IMR-90 (cell line): Measurements from ENCODE around the gene RER1. TPM values are rescaled to one million over a fixed set of nuclear protein-coding genes. Genes with fewer than 3 reads are reported as not detected.

Experiments
- ATAC-seq: fragments of 200-7000 bp; cut with Tn5 transposase; 2 replicates; pipeline ENCODE4 v1.9.1; 2020; ENCODE audit warnings: low read depth, mild to moderate bottlenecking, moderate library complexity
- BruUV-seq: library from RNA; stranded (reverse); fragments of 400-500 nt; replicated peaks from 2 replicates; lab custom pipeline; 2021; lab: Mats Ljungman, UMichigan
- CTCF ChIA-PET: fragments of 300-600 bp; formaldehyde crosslinking; extraction: SDS; loops from one replicate; lab custom pipeline; 2021; ENCODE audit warnings: antibody characterized with exemption; lab: Yijun Ruan, JAX
- POLR2A ChIA-PET: fragments of 300-600 bp; sonication (Branson Sonifier 250); formaldehyde crosslinking; loops from one replicate; lab custom pipeline; 2022; ENCODE audit warnings: antibody characterized with exemption; ENCODE audit not compliant: unreplicated experiment; lab: Charles Lee
- DNase-seq: peaks from one replicate; pipeline ENCODE4 v3.0.0; 2013
- H2AFZ ChIP-seq: replicated peaks from 2 replicates; pipeline ENCODE3; 2013; ENCODE audit warnings: low read length, mild to moderate bottlenecking; ENCODE audit not compliant: poor library complexity
- H2AK5ac ChIP-seq: 2 replicates; pipeline ENCODE4 v1.6.1; 2013; ENCODE audit warnings: low read depth, low read length, inconsistent platforms
- H2AK9ac ChIP-seq: replicated peaks from 2 replicates; pipeline ENCODE3; 2013; ENCODE audit warnings: mild to moderate bottlenecking, low read depth, low read length, moderate library complexity; ENCODE audit not compliant: poor library complexity
- H2BK120ac ChIP-seq: 2 replicates; pipeline ENCODE4 v1.6.1; 2013; ENCODE audit warnings: low read depth, low read length, inconsistent platforms
- H2BK15ac ChIP-seq: 3 replicates; pipeline ENCODE4 v1.6.1; 2013; ENCODE audit warnings: low read depth, low read length, inconsistent platforms
- H2BK20ac ChIP-seq: 2 replicates; pipeline ENCODE4 v1.6.1; 2013; ENCODE audit warnings: low read depth, mild to moderate bottlenecking, inconsistent platforms, low read length, moderate library complexity
- H2BK5ac ChIP-seq: 2 replicates; pipeline ENCODE4 v1.6.1; 2013; ENCODE audit warnings: mild to moderate bottlenecking, low read depth, low read length, inconsistent platforms; ENCODE audit not compliant: poor library complexity, severe bottlenecking
- H3K14ac ChIP-seq: replicated peaks from 2 replicates; pipeline ENCODE4 v1.6.1; 2013; ENCODE audit warnings: low read depth, low read length, inconsistent platforms
- H3K18ac ChIP-seq: 2 replicates; pipeline ENCODE4 v1.6.1; 2013; ENCODE audit warnings: low read depth, low read length, control low read depth
- H3K23ac ChIP-seq: 2 replicates; pipeline ENCODE4 v1.6.1; 2013; ENCODE audit warnings: low read depth, low read length, inconsistent platforms
- H3K27ac ChIP-seq: 2 replicates; pipeline ENCODE4 v1.5.1; 2013; ENCODE audit warnings: mild to moderate bottlenecking, control low read depth, low read length; ENCODE audit not compliant: insufficient read depth
- H3K27me3 ChIP-seq: 2 replicates; pipeline ENCODE4 v1.6.1; 2013; ENCODE audit warnings: low read length; ENCODE audit not compliant: control insufficient read depth, insufficient read depth
- H3K36me3 ChIP-seq: 2 replicates; pipeline ENCODE4 v1.6.1; 2013; ENCODE audit warnings: low read length, mixed read lengths; ENCODE audit not compliant: control insufficient read depth, insufficient read depth
- H3K4ac ChIP-seq: 2 replicates; pipeline ENCODE4 v1.6.1; 2013; ENCODE audit warnings: low read depth, low read length, inconsistent platforms
- H3K4me1 ChIP-seq: 2 replicates; pipeline ENCODE4 v1.6.1; 2013; ENCODE audit warnings: low read length, mixed read lengths; ENCODE audit not compliant: control insufficient read depth, insufficient read depth
- H3K4me2 ChIP-seq: 2 replicates; pipeline ENCODE4 v1.6.1; 2013; ENCODE audit warnings: low read depth, mild to moderate bottlenecking, control low read depth, low read length, moderate library complexity
- H3K4me3 ChIP-seq: 2 replicates; pipeline ENCODE4 v1.5.1; 2013; ENCODE audit warnings: low read depth, mild to moderate bottlenecking, control low read depth, low read length, moderate library complexity; ENCODE audit not compliant: insufficient read depth
- H3K56ac ChIP-seq: 2 replicates; pipeline ENCODE4 v1.6.1; 2013; ENCODE audit warnings: low read length, inconsistent platforms; ENCODE audit not compliant: insufficient read depth; ENCODE audit errors: extremely low read depth
- H3K79me1 ChIP-seq, 2 experiments: 2 replicates each; pipeline ENCODE4 v1.6.1; 2013; ENCODE audit warnings: low read length in 2 of 2, inconsistent platforms in 1 of 2, low read depth in 1 of 2
- H3K9ac ChIP-seq: 2 replicates; pipeline ENCODE4 v1.6.1; 2013; ENCODE audit warnings: low read depth, low read length, control low read depth
- H3K9me1 ChIP-seq: 2 replicates; pipeline ENCODE4 v1.6.1; 2013; ENCODE audit warnings: low read length, inconsistent platforms; ENCODE audit not compliant: insufficient read depth
- H3K9me3 ChIP-seq: 2 replicates; pipeline ENCODE4 v1.6.1; 2013; ENCODE audit warnings: low read length; ENCODE audit not compliant: control insufficient read depth, insufficient read depth
- H4K20me1 ChIP-seq: 2 replicates; pipeline ENCODE4 v1.6.1; 2013; ENCODE audit warnings: low read length, inconsistent platforms; ENCODE audit not compliant: insufficient read depth
- H4K5ac ChIP-seq: 2 replicates; pipeline ENCODE4 v1.6.1; 2013; ENCODE audit warnings: mild to moderate bottlenecking, low read depth, low read length, control low read depth
- H4K8ac ChIP-seq, 2 experiments: 2 replicates each; pipeline ENCODE4 v1.6.1; 2013; ENCODE audit warnings: low read depth in 2 of 2, low read length in 2 of 2, control low read depth in 1 of 2, inconsistent platforms in 1 of 2
- H4K91ac ChIP-seq: 2 replicates; pipeline ENCODE4 v1.6.1; 2013; ENCODE audit warnings: low read depth, low read length, inconsistent platforms; ENCODE audit not compliant: insufficient read depth
- BHLHE40 ChIP-seq: fragments of 150-350 bp; IDR thresholded peaks from 2 replicates; pipeline ENCODE4 v1.6.1; 2016; ENCODE audit warnings: mild to moderate bottlenecking, low read depth, low read length
- CHD1 ChIP-seq: IDR thresholded peaks from 2 replicates; pipeline ENCODE4 v1.6.1; 2012; ENCODE audit warnings: low read depth, low read length, improper control_type of control experiment
- FOS ChIP-seq: fragments of 150-350 bp; IDR thresholded peaks from 2 replicates; pipeline ENCODE4 v1.6.1; 2016; ENCODE audit warnings: low read depth, low read length
- MAFK ChIP-seq: IDR thresholded peaks from 2 replicates; pipeline ENCODE4 v1.6.1; 2012; ENCODE audit warnings: low read depth, low read length, improper control_type of control experiment
- MAZ ChIP-seq: IDR thresholded peaks from 2 replicates; pipeline ENCODE4 v1.6.1; 2012; ENCODE audit warnings: low read depth, mild to moderate bottlenecking, low read length, improper control_type of control experiment, moderate library complexity, borderline replicate concordance
- MXI1 ChIP-seq: IDR thresholded peaks from 2 replicates; pipeline ENCODE4 v1.6.1; 2012; ENCODE audit warnings: low read depth, mild to moderate bottlenecking, low read length, moderate library complexity, borderline replicate concordance
- NFE2L2 ChIP-seq: fragments of 150-350 bp; IDR thresholded peaks from 2 replicates; pipeline ENCODE4 v1.6.1; 2016; ENCODE audit warnings: low read depth, mild to moderate bottlenecking, low read length
- POLR2A ChIP-seq: IDR thresholded peaks from 2 replicates; pipeline ENCODE4 v1.6.1; 2012; ENCODE audit warnings: mild to moderate bottlenecking, low read depth, low read length
- SMC3 ChIP-seq: fragments of 150-350 bp; IDR thresholded peaks from 2 replicates; pipeline ENCODE4 v1.6.1; 2016; ENCODE audit warnings: low read depth, mild to moderate bottlenecking, antibody characterized with exemption, low read length, moderate library complexity
- WGBS, 2 experiments: methylation state at CpG; one replicate each; pipeline versions ENCODE4 v1.1.5 to v1.1.7; 2013; ENCODE audit warnings: missing lambda C conversion rate in 2 of 2; ENCODE audit not compliant: insufficient read length in 1 of 2; ENCODE audit errors: extremely low coverage in 2 of 2; 5-methylcytosine and 5-hydroxymethylcytosine counted together
- dilution Hi-C: fragments of 300-500 bp; cut with HindIII; formaldehyde crosslinking; loops from one replicate; pipeline ENCODE4 v1.14.3; 2018; ENCODE audit warnings: low sequenced_read_pairs; ENCODE audit not compliant: unreplicated experiment
- in situ Hi-C: fragments of 300-500 bp; cut with MboI; formaldehyde crosslinking; loops from 3 replicates; pipeline ENCODE4 v1.14.3; 2019; ENCODE audit warnings: low sequenced_read_pairs, inconsistent platforms, mixed read lengths
- intact Hi-C: fragments of 100-400 bp; cut with micrococcal nuclease; formaldehyde crosslinking; loops from 2 replicates; pipeline ENCODE4 v1.10.0; 2022
- polyA plus RNA-seq, 3 experiments: library from polyadenylated mRNA; depleted of rRNA; stranded (reverse); fragments of >200 nt; gene quantifications; 2 replicates each; pipeline ENCODE4 v1.2.3, GENCODE V29; 2012; ENCODE audit warnings: low replicate concordance in 1 of 3
- total RNA-seq: library from RNA; depleted of rRNA; stranded (reverse); fragments of >200 nt; gene quantifications from 2 replicates; pipeline ENCODE4 v1.2.3, GENCODE V29; 2012
- TF ChIP-seq, protein P1 (sequence below): fragments of 150-350 bp; IDR thresholded peaks from 2 replicates; pipeline ENCODE4 v1.6.1; 2017; ENCODE audit warnings: mild to moderate bottlenecking, antibody characterized with exemption, low read length, low read depth
- TF ChIP-seq, protein P2 (sequence below): conservative IDR thresholded peaks from 2 replicates; pipeline ENCODE4 v1.5.1; 2012; ENCODE audit warnings: mild to moderate bottlenecking, low read depth, low read length, improper control_type of control experiment
- TF ChIP-seq, protein P3 (sequence below): fragments of 150-350 bp; IDR thresholded peaks from 2 replicates; pipeline ENCODE4 v1.6.1; 2016; ENCODE audit warnings: low read depth, mild to moderate bottlenecking, low read length, moderate library complexity, borderline replicate concordance

RER1 gene
- total and polyA plus RNA-seq, 2 of the 4 experiments (the other 2 are of a cell fraction): 47.1 to 240 TPM

DNA sequence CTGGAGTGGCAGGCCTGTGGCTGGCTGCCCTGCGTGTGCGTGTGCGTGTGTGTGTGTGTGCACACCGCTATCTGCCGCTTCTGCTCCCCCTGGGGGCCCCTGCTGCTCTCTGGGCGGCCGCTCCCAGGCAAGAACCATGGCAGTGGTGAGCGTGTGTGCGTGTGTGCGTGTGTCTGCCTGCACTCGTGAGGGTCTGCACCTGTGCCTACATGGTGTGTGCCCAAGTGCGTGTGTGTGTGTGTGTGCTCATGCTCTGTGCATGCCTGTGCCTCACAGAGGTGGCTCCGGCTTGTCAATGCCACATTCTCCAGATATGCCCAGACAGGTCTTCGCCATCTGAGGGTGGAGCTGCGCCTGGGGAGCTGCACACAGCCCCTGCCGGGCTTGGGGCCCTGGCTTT is 39.5 kb downstream of the RER1 start:
- in situ Hi-C loops: loop anchor here (25.0 kb wide), 1 partner anchor 631 kb away; the partner anchor contains the start of gene PRDM16
- no TSS peak for BruUV-seq
- no peak overlapping the region for H3K56ac ChIP-seq
- no peak overlapping the region for H2AFZ ChIP-seq
- no peak overlapping the region for H3K23ac ChIP-seq
- H3K4ac ChIP-seq: no peak overlapping the region
- no peak for TF ChIP-seq NFE2L2
- TF ChIP-seq FOS: no peak
- TF ChIP-seq MAFK: no peak
- TF ChIP-seq BHLHE40: no peak
- TF ChIP-seq, protein P1, sequence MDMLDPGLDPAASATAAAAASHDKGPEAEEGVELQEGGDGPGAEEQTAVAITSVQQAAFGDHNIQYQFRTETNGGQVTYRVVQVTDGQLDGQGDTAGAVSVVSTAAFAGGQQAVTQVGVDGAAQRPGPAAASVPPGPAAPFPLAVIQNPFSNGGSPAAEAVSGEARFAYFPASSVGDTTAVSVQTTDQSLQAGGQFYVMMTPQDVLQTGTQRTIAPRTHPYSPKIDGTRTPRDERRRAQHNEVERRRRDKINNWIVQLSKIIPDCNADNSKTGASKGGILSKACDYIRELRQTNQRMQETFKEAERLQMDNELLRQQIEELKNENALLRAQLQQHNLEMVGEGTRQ: no peak
- TF ChIP-seq SMC3: no peak
- TF ChIP-seq MXI1: no peak
- no peak for TF ChIP-seq MAZ
- TF ChIP-seq, protein P2, sequence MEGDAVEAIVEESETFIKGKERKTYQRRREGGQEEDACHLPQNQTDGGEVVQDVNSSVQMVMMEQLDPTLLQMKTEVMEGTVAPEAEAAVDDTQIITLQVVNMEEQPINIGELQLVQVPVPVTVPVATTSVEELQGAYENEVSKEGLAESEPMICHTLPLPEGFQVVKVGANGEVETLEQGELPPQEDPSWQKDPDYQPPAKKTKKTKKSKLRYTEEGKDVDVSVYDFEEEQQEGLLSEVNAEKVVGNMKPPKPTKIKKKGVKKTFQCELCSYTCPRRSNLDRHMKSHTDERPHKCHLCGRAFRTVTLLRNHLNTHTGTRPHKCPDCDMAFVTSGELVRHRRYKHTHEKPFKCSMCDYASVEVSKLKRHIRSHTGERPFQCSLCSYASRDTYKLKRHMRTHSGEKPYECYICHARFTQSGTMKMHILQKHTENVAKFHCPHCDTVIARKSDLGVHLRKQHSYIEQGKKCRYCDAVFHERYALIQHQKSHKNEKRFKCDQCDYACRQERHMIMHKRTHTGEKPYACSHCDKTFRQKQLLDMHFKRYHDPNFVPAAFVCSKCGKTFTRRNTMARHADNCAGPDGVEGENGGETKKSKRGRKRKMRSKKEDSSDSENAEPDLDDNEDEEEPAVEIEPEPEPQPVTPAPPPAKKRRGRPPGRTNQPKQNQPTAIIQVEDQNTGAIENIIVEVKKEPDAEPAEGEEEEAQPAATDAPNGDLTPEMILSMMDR: no peak
- TF ChIP-seq, protein P3, sequence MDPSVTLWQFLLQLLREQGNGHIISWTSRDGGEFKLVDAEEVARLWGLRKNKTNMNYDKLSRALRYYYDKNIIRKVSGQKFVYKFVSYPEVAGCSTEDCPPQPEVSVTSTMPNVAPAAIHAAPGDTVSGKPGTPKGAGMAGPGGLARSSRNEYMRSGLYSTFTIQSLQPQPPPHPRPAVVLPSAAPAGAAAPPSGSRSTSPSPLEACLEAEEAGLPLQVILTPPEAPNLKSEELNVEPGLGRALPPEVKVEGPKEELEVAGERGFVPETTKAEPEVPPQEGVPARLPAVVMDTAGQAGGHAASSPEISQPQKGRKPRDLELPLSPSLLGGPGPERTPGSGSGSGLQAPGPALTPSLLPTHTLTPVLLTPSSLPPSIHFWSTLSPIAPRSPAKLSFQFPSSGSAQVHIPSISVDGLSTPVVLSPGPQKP: no peak
- no peak for TF ChIP-seq CHD1
- no peak for TF ChIP-seq POLR2A
- ChIA-PET CTCF (no interaction called here), POLR2A (no interaction called here)
- no peak overlapping the region for H2BK20ac ChIP-seq
- no peak overlapping the region for H3K4me2 ChIP-seq
- intact Hi-C loops: loop anchor here (5.0 kb wide), 1 partner anchor 116 kb away; no protein-coding TSS in a partner anchor
- no peak overlapping the region for H2BK5ac ChIP-seq
- DNase-seq (no peak), ATAC-seq (no peak)
- dilution Hi-C loops: no loop called here
- no peak overlapping the region for H2AK5ac ChIP-seq
- H3K18ac ChIP-seq: no peak overlapping the region
- H3K4me1 ChIP-seq: no peaks in the 10 kb centered on the region
- H2BK15ac ChIP-seq: no peak overlapping the region
- H4K20me1 ChIP-seq: no peaks in the 10 kb centered on the region; the same call in 1 of the 2 replicates
- H2BK120ac ChIP-seq: no peak overlapping the region
- peaks cover 5% of the 10 kb centered on the region; the same call in 1 of the 2 replicates for H3K9me3 ChIP-seq
- H4K5ac ChIP-seq: no peak overlapping the region
- H3K4me3 ChIP-seq: no peak overlapping the region
- H3K14ac ChIP-seq: no peak overlapping the region
- H3K79me1 ChIP-seq: no peaks in the 10 kb centered on the region
- H2AK9ac ChIP-seq: no peak overlapping the region
- H4K91ac ChIP-seq: no peak overlapping the region
- H3K9ac ChIP-seq: no peak overlapping the region
- H3K9me1 ChIP-seq: no peaks in the 10 kb centered on the region
- WGBS, 2 experiments: 20% methylated on average over 2 of the region's 16 CpGs; no CpG with 5 or more reads in 1 of the 2 experiments
- no peaks in the 10 kb centered on the region for H3K36me3 ChIP-seq
- H4K8ac ChIP-seq: no peak overlapping the region
- no peak overlapping the region for H3K27ac ChIP-seq
- H3K27me3 ChIP-seq: peaks cover 45% of the 10 kb centered on the region
